MG63 (cell line): ENCODE measurements around the gene FKBP2. TPM values are rescaled to one million over a fixed set of nuclear protein-coding genes. Genes with fewer than 3 reads are reported as not detected.
A peak's percentile ranks its signal among the peaks of the same experiment; 100 is the strongest.

Source experiments
- DNase-seq: peaks from one replicate; pipeline ENCODE4 v3.0.0-alpha.2; 2020
- H3K27me3 ChIP-seq: fragments of 250-450 bp; sonication (Bioruptor Pico); 2 replicates; pipeline ENCODE4 v1.5.1; 2020; ENCODE audit warnings: mild to moderate bottlenecking, moderate library complexity
- H3K36me3 ChIP-seq: fragments of 250-450 bp; sonication (Bioruptor Pico); 2 replicates; pipeline ENCODE4 v1.5.1; 2020; ENCODE audit warnings: mild to moderate bottlenecking, moderate library complexity
- H3K4me3 ChIP-seq: fragments of 250-450 bp; sonication (Bioruptor Pico); 2 replicates; pipeline ENCODE4 v1.5.1; 2020; ENCODE audit warnings: mild to moderate bottlenecking, moderate library complexity
- H3K9me3 ChIP-seq: fragments of 250-450 bp; sonication (Bioruptor Pico); 2 replicates; pipeline ENCODE4 v1.5.1; 2020; ENCODE audit warnings: mild to moderate bottlenecking, moderate library complexity
- total RNA-seq: library from RNA; depleted of rRNA; stranded (reverse); fragments of >200 nt; shearing (Covaris generic); gene quantifications from 2 replicates; pipeline ENCODE4 v1.2.3, GENCODE V29; 2014; ENCODE audit warnings: low replicate concordance

Gene FKBP2
- total RNA-seq, 1 experiment from 2014 or later: 22.8 TPM

DNA sequence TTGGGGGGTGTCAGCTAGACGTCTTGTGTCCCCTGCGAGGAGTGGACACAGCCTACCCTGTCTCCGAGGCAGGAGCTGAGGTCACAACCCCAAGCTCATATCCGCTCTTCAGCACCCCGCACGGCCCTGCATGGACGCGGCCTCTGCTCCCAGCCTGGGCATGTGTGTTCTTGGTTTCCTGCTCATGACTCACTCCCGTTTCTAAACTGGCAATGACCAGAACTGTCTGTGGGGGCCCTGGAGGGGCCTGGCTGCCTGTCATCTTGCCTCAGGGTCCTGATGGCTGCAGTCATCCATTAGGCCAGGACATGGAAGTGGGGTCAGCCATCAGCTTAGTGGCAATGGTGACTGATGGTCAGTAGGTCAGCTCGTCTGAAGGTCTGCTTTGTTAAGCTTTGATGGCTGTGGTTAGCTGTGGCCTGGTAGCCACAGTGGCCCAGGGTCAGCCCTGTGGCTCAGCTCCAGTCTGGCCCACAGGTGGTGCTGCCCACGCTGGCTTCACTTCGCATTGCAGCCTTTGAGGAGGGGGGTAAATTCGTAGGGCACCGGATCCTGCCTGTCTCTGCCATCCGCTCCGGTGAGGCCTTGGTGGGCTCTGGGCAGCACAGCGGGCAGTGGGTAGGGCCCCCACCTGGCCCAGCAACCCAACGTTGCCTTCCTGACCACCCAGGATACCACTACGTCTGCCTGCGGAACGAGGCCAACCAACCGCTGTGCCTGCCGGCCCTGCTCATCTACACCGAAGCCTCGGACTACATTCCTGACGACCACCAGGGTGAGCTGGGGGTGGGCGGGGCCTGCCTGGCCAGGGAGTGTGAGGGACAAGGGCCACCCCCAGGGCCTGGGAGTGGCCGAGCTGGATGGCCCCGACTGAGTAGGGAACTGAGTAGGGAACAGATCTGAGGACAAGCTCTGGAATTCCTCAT lies 22.4 kb downstream of the FKBP2 start:
- peaks cover 31% of the 10 kb centered on the region for H3K36me3 ChIP-seq
- H3K9me3 ChIP-seq: no peaks in the 10 kb centered on the region
- no peaks in the 10 kb centered on the region for H3K27me3 ChIP-seq
- DNase-seq: no peak
- no peak overlapping the region for H3K4me3 ChIP-seq

DNA sequence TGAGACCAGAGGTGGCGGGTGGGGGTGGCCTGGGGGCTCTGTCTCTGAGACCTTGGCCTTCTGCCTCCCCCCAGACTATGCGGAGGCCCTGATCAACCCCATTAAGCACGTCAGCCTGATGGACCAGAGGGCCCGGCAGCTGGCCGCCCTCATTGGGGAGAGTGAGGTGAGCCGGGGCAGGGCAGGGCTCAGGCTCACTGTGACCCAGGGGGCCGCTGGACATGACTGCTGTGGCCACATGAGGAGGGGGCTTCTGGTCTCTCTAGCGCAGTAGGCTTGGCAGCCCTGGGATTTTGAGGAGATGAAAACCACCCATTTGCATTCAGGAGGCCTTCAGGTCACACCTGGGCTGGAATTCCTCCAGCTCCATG lies 23.0 kb downstream of the FKBP2 start:
- no peak overlapping the region for H3K4me3 ChIP-seq
- DNase-seq: no peak
- no peaks in the 10 kb centered on the region for H3K9me3 ChIP-seq
- peaks cover 25% of the 10 kb centered on the region for H3K36me3 ChIP-seq
- no peaks in the 10 kb centered on the region for H3K27me3 ChIP-seq

GRCh38 chr11:64264371-64264852 lies 23.5 kb downstream of the FKBP2 start:
- Histone ChIP-seq H3K4me3 (no peak overlapping the region), H3K36me3 (peaks cover 22% of the 10 kb centered on the region), H3K27me3 (no peaks in the 10 kb centered on the region), H3K9me3 (no peaks in the 10 kb centered on the region)
- DNase-seq: no peak

- no peaks in the 10 kb centered on the region for H3K9me3 ChIP-seq
- no peaks in the 10 kb centered on the region for H3K27me3 ChIP-seq
- DNase-seq: no peak
- H3K36me3 ChIP-seq: peaks cover 14% of the 10 kb centered on the region
- H3K4me3 ChIP-seq: no peak overlapping the region
Measured at GRCh38 chr11:64265176-64266160, 24.6 kb downstream of the FKBP2 start.

DNA sequence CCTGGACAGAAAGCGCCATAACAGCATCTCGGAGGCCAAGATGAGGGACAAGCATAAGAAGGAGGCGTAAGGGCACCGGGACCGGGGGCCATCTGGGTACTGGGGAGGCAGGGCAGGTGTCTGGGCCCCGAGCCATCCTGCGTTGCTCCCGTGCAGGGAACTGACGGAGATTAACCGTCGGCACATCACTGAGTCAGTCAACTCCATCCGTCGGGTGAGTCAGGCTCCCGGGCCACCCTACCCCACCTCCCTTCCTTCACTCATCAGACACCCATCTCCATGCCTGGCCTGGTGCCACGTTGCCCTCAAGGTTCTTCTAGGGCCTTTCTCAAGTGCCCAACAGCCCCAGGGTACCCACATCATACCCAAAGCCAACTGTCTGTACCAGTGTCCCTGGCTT lies 25.4 kb downstream of the FKBP2 start:
- Histone ChIP-seq H3K9me3 (no peaks in the 10 kb centered on the region), H3K27me3 (no peaks in the 10 kb centered on the region), H3K4me3 (no peak overlapping the region), H3K36me3 (peaks cover 15% of the 10 kb centered on the region)
- no peak for DNase-seq

DNA sequence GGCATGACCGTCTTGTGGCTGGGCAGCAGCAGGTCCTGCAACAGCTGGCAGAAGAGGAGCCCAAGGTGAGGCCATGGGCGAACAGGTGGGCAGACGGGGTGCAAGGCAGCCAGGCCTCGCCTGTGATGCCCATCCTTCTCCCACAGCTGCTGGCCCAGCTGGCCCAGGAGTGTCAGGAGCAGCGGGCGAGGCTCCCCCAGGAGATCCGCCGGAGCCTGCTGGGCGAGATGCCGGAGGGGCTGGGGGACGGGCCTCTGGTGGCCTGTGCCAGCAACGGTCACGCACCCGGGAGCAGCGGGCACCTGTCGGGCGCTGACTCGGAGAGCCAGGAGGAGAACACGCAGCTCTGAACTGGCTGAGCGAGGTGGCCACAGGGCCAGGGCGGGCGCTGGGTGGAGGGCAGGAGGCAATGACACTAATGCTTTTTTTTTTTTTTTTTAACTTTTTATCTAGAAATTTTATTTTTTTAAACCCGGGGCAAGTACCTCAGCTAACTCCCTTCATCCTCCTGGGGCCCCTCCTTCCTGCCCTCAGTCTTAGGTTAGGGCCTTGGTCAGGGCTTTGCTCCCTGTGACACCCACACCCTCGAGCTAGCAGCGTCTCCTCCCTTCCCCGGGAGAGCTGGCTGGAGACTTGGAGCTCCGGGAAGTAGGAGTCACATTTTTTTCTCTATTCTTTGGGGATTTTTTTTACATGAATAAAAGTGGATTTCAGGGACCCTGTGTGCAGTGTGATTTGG lies 26.5 kb downstream of the FKBP2 start:
- Histone ChIP-seq H3K9me3 (no peaks in the 10 kb centered on the region), H3K36me3 (peaks cover 17% of the 10 kb centered on the region), H3K27me3 (no peaks in the 10 kb centered on the region), H3K4me3 (no peak overlapping the region)
- DNase-seq: no peak

GRCh38 chr11:64268025-64268892 lies 27.4 kb downstream of the FKBP2 start:
- Histone ChIP-seq H3K36me3 (peaks cover 11% of the 10 kb centered on the region), H3K9me3 (no peaks in the 10 kb centered on the region), H3K4me3 (peak overlapping the region; percentile 60), H3K27me3 (no peaks in the 10 kb centered on the region)
- peak; percentile 60 for DNase-seq

- Histone ChIP-seq H3K4me3 (peak overlapping the region; percentile 60), H3K36me3 (peaks cover 10% of the 10 kb centered on the region), H3K27me3 (no peaks in the 10 kb centered on the region), H3K9me3 (no peaks in the 10 kb centered on the region)
- DNase-seq: peak; percentile 74
Measured at GRCh38 chr11:64268893-64269539, 28.1 kb downstream of the FKBP2 start.

- no peaks in the 10 kb centered on the region for H3K27me3 ChIP-seq
- no peaks in the 10 kb centered on the region for H3K9me3 ChIP-seq
- H3K4me3 ChIP-seq: peak overlapping the region; percentile 60
- DNase-seq: peak; percentile 99
- H3K36me3 ChIP-seq: peaks cover 10% of the 10 kb centered on the region
Measured at GRCh38 chr11:64269540-64270220, 28.8 kb downstream of the FKBP2 start.

GRCh38 chr11:64275031-64275800 lies 34.3 kb downstream of the FKBP2 start:
- H3K27me3 ChIP-seq: no peaks in the 10 kb centered on the region
- H3K9me3 ChIP-seq: no peaks in the 10 kb centered on the region
- DNase-seq: no peak
- H3K4me3 ChIP-seq: no peak overlapping the region
- H3K36me3 ChIP-seq: peaks cover 23% of the 10 kb centered on the region

DNA sequence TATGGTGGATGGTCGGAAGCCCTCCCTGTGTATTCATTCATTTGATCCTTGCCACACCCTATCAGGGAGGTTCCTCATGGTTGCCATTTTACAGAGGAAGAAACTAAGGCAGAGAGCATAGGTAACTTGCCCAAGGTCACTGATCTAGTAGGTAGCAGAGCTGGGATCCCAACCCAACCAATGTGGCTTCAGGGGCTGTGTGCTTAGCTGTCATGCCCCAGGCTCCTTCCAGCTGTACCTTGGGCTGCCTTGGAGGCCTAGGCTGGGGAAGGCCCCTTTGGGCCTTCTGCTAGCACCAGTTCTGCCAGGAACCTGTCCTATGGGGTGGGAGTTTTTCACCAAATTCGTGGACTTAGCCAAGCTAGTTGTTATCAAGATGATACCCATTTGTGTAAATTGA lies 34.9 kb downstream of the FKBP2 start:
- H3K4me3 ChIP-seq: no peak overlapping the region
- no peak for DNase-seq
- no peaks in the 10 kb centered on the region for H3K27me3 ChIP-seq
- peaks cover 26% of the 10 kb centered on the region for H3K36me3 ChIP-seq
- H3K9me3 ChIP-seq: no peaks in the 10 kb centered on the region

DNA sequence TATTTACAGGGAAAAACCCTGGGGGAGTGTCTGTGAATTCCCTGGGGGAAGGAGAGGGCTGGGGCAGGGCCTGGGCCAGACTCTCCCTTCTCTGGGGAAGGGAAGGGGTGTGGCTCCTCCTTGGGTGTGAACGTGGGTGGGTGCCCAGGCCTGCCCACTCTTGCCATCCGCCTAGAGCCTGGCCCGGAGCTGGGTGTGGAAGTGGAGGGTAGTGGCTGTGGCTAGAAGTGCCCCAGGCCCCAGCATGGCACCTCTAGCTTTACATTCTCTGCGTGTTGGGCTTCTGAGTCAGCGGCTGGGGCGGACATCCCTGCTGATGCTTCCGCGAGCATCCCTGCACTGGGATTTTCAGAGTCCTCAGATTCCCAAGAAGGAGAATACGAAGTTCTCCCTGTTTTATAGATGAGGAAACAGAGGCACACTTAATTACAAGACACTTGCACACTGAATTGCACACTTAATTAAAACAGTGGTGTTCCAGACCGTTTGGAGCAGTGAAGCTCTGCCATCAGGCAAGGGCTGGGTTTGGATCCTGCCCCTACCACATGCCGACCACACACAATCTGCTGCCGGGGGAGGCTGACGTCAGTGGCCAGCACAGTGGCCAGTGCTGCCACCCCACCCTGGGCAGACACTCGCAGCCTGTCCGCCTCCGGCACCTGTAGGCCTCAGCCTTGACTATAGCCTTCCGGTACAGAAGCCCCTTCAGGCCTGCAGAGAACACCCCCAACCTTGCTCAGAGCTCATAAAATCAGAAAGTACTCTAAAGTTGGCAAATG lies 35.9 kb downstream of the FKBP2 start:
- H3K27me3 ChIP-seq: no peaks in the 10 kb centered on the region
- H3K36me3 ChIP-seq: peaks cover 24% of the 10 kb centered on the region
- H3K4me3 ChIP-seq: no peak overlapping the region
- no peaks in the 10 kb centered on the region for H3K9me3 ChIP-seq
- peak; percentile 95 for DNase-seq

- H3K36me3 ChIP-seq: peaks cover 34% of the 10 kb centered on the region
- H3K27me3 ChIP-seq: no peaks in the 10 kb centered on the region
- H3K4me3 ChIP-seq: no peak overlapping the region
- no peaks in the 10 kb centered on the region for H3K9me3 ChIP-seq
- DNase-seq: no peak
Measured at GRCh38 chr11:64278576-64279190, 37.8 kb downstream of the FKBP2 start.
